ENCODE data around the gene GNAO1. TPM values are rescaled to one million over a fixed set of nuclear protein-coding genes. Genes with fewer than 3 reads are reported as not detected.

The GNAO1 gene
- total and polyA plus RNA-seq, 9 of the 15 experiments (the other 6 are each of a cell fraction or from before 2014, with no cell fraction given): 0.07 to 0.42 (median 0.08) TPM; not detected in 5

DNA sequence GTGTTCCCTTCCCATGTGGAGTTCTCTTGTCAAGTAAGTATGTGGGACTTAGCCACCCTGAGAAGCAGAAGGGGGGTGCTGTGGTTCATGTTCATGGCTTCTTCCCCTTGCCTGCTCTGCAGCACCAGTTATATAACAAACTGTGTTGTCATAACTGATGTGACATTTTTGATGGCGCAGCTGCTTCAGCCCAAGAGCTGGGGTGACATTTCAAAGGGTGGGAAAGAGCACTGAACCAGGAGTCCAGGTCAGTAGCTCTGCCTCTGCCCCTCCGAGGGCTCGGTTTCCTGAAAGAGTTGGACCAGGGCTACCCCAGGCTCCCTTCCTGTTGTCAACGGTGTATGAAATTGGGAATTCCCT, 7.4 kb downstream of the GNAO1 start:
- H3K9me1 ChIP-seq (ENCODE audit: control insufficient read depth, insufficient read depth, low read length): no peaks in the 10 kb centered on the region
- H3K4me1 ChIP-seq (replicated peaks in 1 of 2; ENCODE audit: control insufficient read depth in 2 of 2, insufficient read depth in 2 of 2, low read length in 2 of 2): peaks cover 0 to 4% of the 10 kb centered on the region in 2 experiments; a peak in 2 of 5 replicates
- no peaks in the 10 kb centered on the region for H3K79me2 ChIP-seq (ENCODE audit: control insufficient read depth, insufficient read depth, low read length)
- H4K20me1 ChIP-seq (replicated peaks; ENCODE audit: control insufficient read depth, insufficient read depth, low read length): 0 out of 2 replicates have a peak, but pooled peaks cover 5% of the 10 kb centered on the region
- no peak overlapping the region for H2AFZ ChIP-seq (ENCODE audit: low read depth, low read length)
- H3K9me3 ChIP-seq (replicated peaks; ENCODE audit: control insufficient read depth, insufficient read depth, low read depth, low read length): no peaks in the 10 kb centered on the region
- ChIA-PET POLR2A (interaction anchor here (1.1 kb wide), 1 partner anchor 153 kb away, joined by 3 read pairs; no protein-coding TSS in a partner anchor), CTCF (ENCODE audit: low intra/inter-chr PET ratio) (no interaction called here)
- DNase-seq (ENCODE audit: extremely low read depth in 1 of 4, low spot score in 3 of 4) (no peak), ATAC-seq (no peak), FAIRE-seq (no peak)
- BruUV-seq (replicated peaks): no TSS peak
- 4% methylated on average over 4 of the region's 4 CpGs for WGBS (ENCODE audit: insufficient coverage, low coverage, missing lambda C conversion rate)
- in situ Hi-C loops (cut with MboI): no loop called here
- H3K4me3 ChIP-seq: no peak overlapping the region
- no peak overlapping the region for H3K9ac ChIP-seq (ENCODE audit: insufficient read depth in 1 of 2, low read depth in 2 of 2, low read length in 2 of 2)
- TF ChIP-seq, protein P1, sequence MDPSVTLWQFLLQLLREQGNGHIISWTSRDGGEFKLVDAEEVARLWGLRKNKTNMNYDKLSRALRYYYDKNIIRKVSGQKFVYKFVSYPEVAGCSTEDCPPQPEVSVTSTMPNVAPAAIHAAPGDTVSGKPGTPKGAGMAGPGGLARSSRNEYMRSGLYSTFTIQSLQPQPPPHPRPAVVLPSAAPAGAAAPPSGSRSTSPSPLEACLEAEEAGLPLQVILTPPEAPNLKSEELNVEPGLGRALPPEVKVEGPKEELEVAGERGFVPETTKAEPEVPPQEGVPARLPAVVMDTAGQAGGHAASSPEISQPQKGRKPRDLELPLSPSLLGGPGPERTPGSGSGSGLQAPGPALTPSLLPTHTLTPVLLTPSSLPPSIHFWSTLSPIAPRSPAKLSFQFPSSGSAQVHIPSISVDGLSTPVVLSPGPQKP (CRISPR knock-in tag; IDR thresholded peaks at IDR 0.05): no peak
- TF ChIP-seq GABPB2 (CRISPR knock-in tag; conservative IDR thresholded peaks at IDR 0.05): no peak
- no peaks in the 10 kb centered on the region for H3K36me3 ChIP-seq (ENCODE audit: control insufficient read depth, insufficient read depth, low read length)
- no peak overlapping the region for H3K4me2 ChIP-seq (ENCODE audit: insufficient read depth, low read length)
- H3K27me3 ChIP-seq (ENCODE audit: control insufficient read depth in 2 of 2, insufficient read depth in 2 of 2, low read length in 2 of 2): peaks cover 10 to 21% of the 10 kb centered on the region in 2 experiments
- no peak overlapping the region for H3K27ac ChIP-seq (ENCODE audit: extremely low read depth, low read depth, low read length)
- intact Hi-C loops (cut with micrococcal nuclease): no loop called here

DNA sequence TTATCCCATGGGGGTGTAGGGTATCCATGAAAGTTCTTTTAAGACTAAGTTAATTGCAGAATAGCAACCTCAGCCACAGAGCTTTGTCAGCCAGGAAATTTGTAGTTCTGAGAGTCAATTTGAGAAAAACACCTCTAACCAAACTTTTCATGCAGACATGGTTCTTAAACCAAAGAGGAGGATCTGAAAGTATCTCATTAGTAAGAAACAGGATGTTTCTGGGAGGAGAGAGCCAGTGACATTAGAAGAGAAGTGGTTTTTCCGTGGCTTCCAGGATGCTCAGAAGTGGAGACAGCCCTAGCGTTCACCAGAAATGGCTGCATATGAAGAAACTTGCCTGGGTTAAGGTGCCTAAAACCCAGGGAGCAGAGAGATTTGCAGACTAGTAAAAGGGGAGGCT, 7.9 kb downstream of the GNAO1 start:
- intact Hi-C loops (cut with micrococcal nuclease): no loop called here
- Histone ChIP-seq H3K9ac (ENCODE audit: insufficient read depth in 1 of 2, low read depth in 2 of 2, low read length in 2 of 2) (no peak overlapping the region), H3K27me3 (ENCODE audit: control insufficient read depth in 2 of 2, insufficient read depth in 2 of 2, low read length in 2 of 2) (peaks cover 6 to 17% of the 10 kb centered on the region in 2 experiments; a peak in 4 of 5 replicates), H3K27ac (ENCODE audit: extremely low read depth, low read depth, low read length) (no peak overlapping the region), H3K36me3 (ENCODE audit: control insufficient read depth, insufficient read depth, low read length) (no peaks in the 10 kb centered on the region), H3K4me3 (no peak overlapping the region), H3K79me2 (ENCODE audit: control insufficient read depth, insufficient read depth, low read length) (no peaks in the 10 kb centered on the region), H2AFZ (ENCODE audit: low read depth, low read length) (no peak overlapping the region), H4K20me1 (replicated peaks; ENCODE audit: control insufficient read depth, insufficient read depth, low read length) (0 out of 2 replicates have a peak, but pooled peaks cover 2% of the 10 kb centered on the region), H3K4me1 (replicated peaks in 1 of 2; ENCODE audit: control insufficient read depth in 2 of 2, insufficient read depth in 2 of 2, low read length in 2 of 2) (peaks cover 0 to 4% of the 10 kb centered on the region in 2 experiments; a peak in 2 of 5 replicates), H3K9me3 (replicated peaks; ENCODE audit: control insufficient read depth, insufficient read depth, low read depth, low read length) (no peaks in the 10 kb centered on the region), H3K4me2 (ENCODE audit: insufficient read depth, low read length) (no peak overlapping the region), H3K9me1 (ENCODE audit: control insufficient read depth, insufficient read depth, low read length) (no peaks in the 10 kb centered on the region)
- no peak for TF ChIP-seq PRPF4 (IDR thresholded peaks at IDR 0.05; ENCODE audit: insufficient read depth, low read depth, low read length, poor library complexity, severe bottlenecking)
- no peak for TF ChIP-seq GATAD2B (IDR thresholded peaks at IDR 0.05; ENCODE audit: borderline replicate concordance)
- TF ChIP-seq HEY1 (CRISPR knock-in tag; IDR thresholded peaks at IDR 0.05; ENCODE audit: borderline replicate concordance): no peak
- TF ChIP-seq MAFK (IDR thresholded peaks at IDR 0.05; ENCODE audit: low read length): no peak
- TF ChIP-seq NUFIP1 (IDR thresholded peaks at IDR 0.05; ENCODE audit: partially characterized antibody): no peak
- CTCF ChIA-PET (ENCODE audit: low intra/inter-chr PET ratio): no interaction called here
- POLR2A ChIA-PET: interaction anchor here (1.1 kb wide), 1 partner anchor 153 kb away, joined by 3 read pairs; no protein-coding TSS in a partner anchor
- no TSS peak for BruUV-seq (replicated peaks)
- 14% methylated on average over 2 of the region's 2 CpGs for WGBS (ENCODE audit: insufficient coverage, low coverage, missing lambda C conversion rate)
- ATAC-seq: no peak
- no peak for DNase-seq (ENCODE audit: extremely low read depth in 1 of 4, low spot score in 3 of 4)
- in situ Hi-C loops (cut with MboI): no loop called here
- FAIRE-seq: no peak
